Fibroblast of lung (primary cell): ENCODE measurements around the gene ZCCHC12. TPM values are rescaled to one million over a fixed set of nuclear protein-coding genes. Genes with fewer than 3 reads are reported as not detected.

ENCODE experiments used
- DNase-seq, 2 donors: peaks; one replicate each; pipeline versions ENCODE4 v3.0.0 to v3.0.0-alpha.2; 2010; ENCODE audit warnings: low read depth in 2 of 2
- H2AFZ ChIP-seq: 2 replicates; pipeline ENCODE4 v1.5.1; 2012; ENCODE audit warnings: low read length, control low read depth, inconsistent platforms
- H3K27ac ChIP-seq: 2 replicates; pipeline ENCODE4 v1.5.1; 2011; ENCODE audit warnings: low read length, control low read depth; ENCODE audit not compliant: insufficient read depth
- H3K27me3 ChIP-seq: 2 replicates; pipeline ENCODE4 v1.5.1; 2011; ENCODE audit warnings: mild to moderate bottlenecking, low read length; ENCODE audit not compliant: control insufficient read depth, insufficient read depth
- H3K36me3 ChIP-seq: 2 replicates; pipeline ENCODE4 v1.5.1; 2011; ENCODE audit warnings: low read length; ENCODE audit not compliant: control insufficient read depth, insufficient read depth
- H3K4me1 ChIP-seq: 2 replicates; pipeline ENCODE4 v1.5.1; 2011; ENCODE audit warnings: low read length; ENCODE audit not compliant: control insufficient read depth, insufficient read depth; ENCODE audit errors: extremely low read depth
- H3K4me2 ChIP-seq: 2 replicates; pipeline ENCODE4 v1.5.1; 2011; ENCODE audit warnings: low read length, control low read depth; ENCODE audit not compliant: insufficient read depth; ENCODE audit errors: extremely low read depth
- H3K4me3 ChIP-seq, 4 experiments: fragments of 200-600 bp in 1 of 4; sonication (generic) in 1 of 4; replicated peaks in 1 of 4; 2 replicates each; pipeline ENCODE4 v1.5.1; 2011 to 2016; ENCODE audit warnings: low read length in 4 of 4, low read depth in 3 of 4, mild to moderate bottlenecking in 3 of 4, control low read depth in 2 of 4, inconsistent platforms in 1 of 4, mixed read lengths in 1 of 4; ENCODE audit not compliant: insufficient read depth in 1 of 4; ENCODE audit errors: control extremely low read depth in 1 of 4
- H3K79me2 ChIP-seq: 2 replicates; pipeline ENCODE4 v1.5.1; 2012; ENCODE audit warnings: mild to moderate bottlenecking, low read length, inconsistent platforms; ENCODE audit not compliant: control insufficient read depth, insufficient read depth
- H3K9ac ChIP-seq: 2 replicates; pipeline ENCODE4 v1.5.1; 2011; ENCODE audit warnings: mild to moderate bottlenecking, low read length, control low read depth; ENCODE audit not compliant: insufficient read depth
- H3K9me3 ChIP-seq: 2 replicates; pipeline ENCODE4 v1.5.1; 2012; ENCODE audit warnings: low read depth, low read length; ENCODE audit not compliant: control insufficient read depth, insufficient read depth
- H4K20me1 ChIP-seq: 2 replicates; pipeline ENCODE4 v1.5.1; 2011; ENCODE audit warnings: low read length; ENCODE audit not compliant: control insufficient read depth, insufficient read depth; ENCODE audit errors: extremely low read depth
- CTCF ChIP-seq, 2 donors: IDR thresholded peaks in 1 of 2; conservative IDR thresholded peaks in 1 of 2; 1 replicate in 1 of 2; 2 replicates in 1 of 2; pipeline ENCODE4 v1.5.1; 2011 to 2012; ENCODE audit warnings: low read length in 2 of 2, control low read depth in 1 of 2, inconsistent platforms in 1 of 2, low read depth in 1 of 2, mild to moderate bottlenecking in 1 of 2
- EZH2 ChIP-seq: IDR thresholded peaks from 2 replicates; pipeline ENCODE4 v1.5.1; 2012; ENCODE audit warnings: low read length, control low read depth, mild to moderate bottlenecking; ENCODE audit errors: missing control alignments
- polyA minus RNA-seq: library from RNA; depleted of rRNA, polyadenylated mRNA; stranded (reverse); fragments of >200 nt; gene quantifications from 2 replicates; pipeline ENCODE4 v1.2.3, GENCODE V29; 2011; ENCODE audit warnings: low replicate concordance
- polyA plus RNA-seq, 2 donors: library from polyadenylated mRNA; depleted of rRNA in 1 of 2; stranded (reverse) in 1 of 2; unstranded in 1 of 2; fragments of >200 nt; gene quantifications; 2 replicates each; pipeline ENCODE4 v1.2.1, GENCODE V29; 2011 to 2012; ENCODE audit warnings: missing spikeins in 1 of 2
- total RNA-seq: library from RNA; depleted of rRNA; stranded (reverse); fragments of >200 nt; gene quantifications from 2 replicates; pipeline ENCODE4 v1.2.1, GENCODE V29; 2014

Gene ZCCHC12
- total RNA-seq (under 0.01 TPM in 1 of 2 replicates, not detected in the other), polyA plus RNA-seq (0.07 TPM in 1 of 2 replicates, not detected in the other), polyA minus RNA-seq (not detected in 2 replicates)
- 0.06 TPM in 1 of 2 replicates, not detected in the other for polyA plus RNA-seq (2012)

GRCh38 chrX:118823263-118824172, at the start of gene ZCCHC12:
Gene ZCCHC12, plus strand, starts transcription at chrX:118823824. Its CDS starts 1,421 bp downstream, at chrX:118825245.
- TF ChIP-seq CTCF (conservative IDR thresholded peaks at IDR 0.05 in 1 of 2, IDR thresholded peaks at IDR 0.05 in 1 of 2; ENCODE audit: low read depth in 1 of 2, low read length in 2 of 2), result no peak
- TF ChIP-seq EZH2, result peak; percentile 10
- Histone ChIP-seq H3K9me3 (no peaks in the 10 kb centered on the region), H3K4me1 (no peaks in the 10 kb centered on the region), H3K4me3 (peak within 1 kb of the TSS in 3 of 4 experiments; percentile 25 to 33 (median 28)), H2AFZ (no peak within 1 kb of the TSS), H3K79me2 (no peaks in the 10 kb centered on the region), H3K36me3 (no peaks in the 10 kb centered on the region), H3K9ac (no peak within 1 kb of the TSS), H3K4me2 (peak within 1 kb of the TSS; percentile 59), H3K27me3 (peaks cover 10% of the 10 kb centered on the region), H3K27ac (no peak within 1 kb of the TSS), H4K20me1 (no peaks in the 10 kb centered on the region)
- DNase-seq, result peak; percentile 11 to 66

GRCh38 chrX:118779581-118779980, 44.0 kb upstream of the ZCCHC12 start:
- DNase-seq, result no peak
- H3K36me3 ChIP-seq, result no peaks in the 10 kb centered on the region
- no peaks in the 10 kb centered on the region for H3K27me3 ChIP-seq
- H2AFZ ChIP-seq, result no peak overlapping the region
- no peak overlapping the region for H3K4me3 ChIP-seq
- H3K27ac ChIP-seq, result no peak overlapping the region
- no peaks in the 10 kb centered on the region for H4K20me1 ChIP-seq
- TF ChIP-seq EZH2 (no peak), CTCF (conservative IDR thresholded peaks at IDR 0.05 in 1 of 2, IDR thresholded peaks at IDR 0.05 in 1 of 2; ENCODE audit: low read depth in 1 of 2, low read length in 2 of 2) (no peak)
- no peak overlapping the region for H3K4me2 ChIP-seq
- H3K9ac ChIP-seq, result no peak overlapping the region
- H3K4me1 ChIP-seq, result no peaks in the 10 kb centered on the region
- no peaks in the 10 kb centered on the region for H3K79me2 ChIP-seq
- H3K9me3 ChIP-seq, result no peaks in the 10 kb centered on the region

GRCh38 chrX:118780509-118780908, 43.1 kb upstream of the ZCCHC12 start:
- Histone ChIP-seq H3K27me3 (no peaks in the 10 kb centered on the region), H3K36me3 (no peaks in the 10 kb centered on the region), H3K27ac (no peak overlapping the region), H3K9me3 (no peaks in the 10 kb centered on the region), H3K4me1 (no peaks in the 10 kb centered on the region), H3K9ac (no peak overlapping the region), H3K79me2 (no peaks in the 10 kb centered on the region), H3K4me3 (no peak overlapping the region), H3K4me2 (no peak overlapping the region), H2AFZ (no peak overlapping the region), H4K20me1 (no peaks in the 10 kb centered on the region)
- peak in 1 of 2 donors; percentile 23 for DNase-seq
- no peak for TF ChIP-seq EZH2
- TF ChIP-seq CTCF (conservative IDR thresholded peaks at IDR 0.05 in 1 of 2, IDR thresholded peaks at IDR 0.05 in 1 of 2; ENCODE audit: low read depth in 1 of 2, low read length in 2 of 2), result no peak
